ENCODE data around the gene CABLES2.

The CABLES2 gene

GRCh38 chr20:62433658-62434497, 26.8 kb upstream of the CABLES2 start:
- H3K4me3 ChIP-seq (ENCODE audit: low read depth, low read length) = no peak overlapping the region
- TF ChIP-seq, protein P1, sequence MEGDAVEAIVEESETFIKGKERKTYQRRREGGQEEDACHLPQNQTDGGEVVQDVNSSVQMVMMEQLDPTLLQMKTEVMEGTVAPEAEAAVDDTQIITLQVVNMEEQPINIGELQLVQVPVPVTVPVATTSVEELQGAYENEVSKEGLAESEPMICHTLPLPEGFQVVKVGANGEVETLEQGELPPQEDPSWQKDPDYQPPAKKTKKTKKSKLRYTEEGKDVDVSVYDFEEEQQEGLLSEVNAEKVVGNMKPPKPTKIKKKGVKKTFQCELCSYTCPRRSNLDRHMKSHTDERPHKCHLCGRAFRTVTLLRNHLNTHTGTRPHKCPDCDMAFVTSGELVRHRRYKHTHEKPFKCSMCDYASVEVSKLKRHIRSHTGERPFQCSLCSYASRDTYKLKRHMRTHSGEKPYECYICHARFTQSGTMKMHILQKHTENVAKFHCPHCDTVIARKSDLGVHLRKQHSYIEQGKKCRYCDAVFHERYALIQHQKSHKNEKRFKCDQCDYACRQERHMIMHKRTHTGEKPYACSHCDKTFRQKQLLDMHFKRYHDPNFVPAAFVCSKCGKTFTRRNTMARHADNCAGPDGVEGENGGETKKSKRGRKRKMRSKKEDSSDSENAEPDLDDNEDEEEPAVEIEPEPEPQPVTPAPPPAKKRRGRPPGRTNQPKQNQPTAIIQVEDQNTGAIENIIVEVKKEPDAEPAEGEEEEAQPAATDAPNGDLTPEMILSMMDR (IDR thresholded peaks at IDR 0.05; ENCODE audit: low read depth, low read length, missing control alignments) = no peak
- no peak for DNase-seq (ENCODE audit: low read depth)

- DNase-seq (ENCODE audit: low read depth) = no peak
- H3K4me3 ChIP-seq (ENCODE audit: low read depth, low read length) = no peak overlapping the region
Measured at GRCh38 chr20:62430866-62431447, 23.9 kb upstream of the CABLES2 start.

DNA sequence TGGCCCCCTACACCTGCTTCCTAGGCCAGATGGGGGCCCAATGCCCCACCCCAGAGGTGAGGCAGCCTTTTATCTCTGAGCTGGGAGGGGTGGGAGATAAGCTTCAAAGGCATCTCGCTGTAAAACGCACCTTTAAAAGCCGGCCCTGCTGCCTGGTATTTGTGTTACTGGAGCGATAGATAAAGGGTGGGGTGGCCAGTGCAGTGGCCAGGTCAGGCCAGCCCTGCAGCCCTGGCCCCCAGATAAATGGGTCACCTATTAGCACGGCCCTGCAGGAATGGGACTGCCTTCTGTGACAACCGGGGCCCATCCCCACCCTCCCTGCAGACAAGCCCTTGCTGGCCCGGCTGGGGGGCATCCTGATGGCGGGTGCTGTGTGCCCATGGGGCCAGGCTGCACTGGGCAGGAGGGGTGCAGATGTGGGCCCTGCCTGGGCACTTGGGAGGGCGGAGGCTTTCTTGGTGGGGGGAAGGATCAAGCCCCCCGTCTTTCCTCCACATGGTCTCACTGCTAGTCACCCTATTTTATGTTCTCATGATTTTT, 23.3 kb upstream of the CABLES2 start:
- no peak overlapping the region for H3K4me3 ChIP-seq (ENCODE audit: low read depth, low read length)
- TF ChIP-seq, protein P1 (IDR thresholded peaks at IDR 0.05; ENCODE audit: low read depth, low read length, missing control alignments) = no peak
- no peak for DNase-seq (ENCODE audit: low read depth)

More at GRCh38 chr20:62430866-62431447, 23.9 kb upstream of the CABLES2 start:
- TF ChIP-seq, protein P1 (IDR thresholded peaks at IDR 0.05; ENCODE audit: low read depth, low read length, missing control alignments) = no peak

DNA sequence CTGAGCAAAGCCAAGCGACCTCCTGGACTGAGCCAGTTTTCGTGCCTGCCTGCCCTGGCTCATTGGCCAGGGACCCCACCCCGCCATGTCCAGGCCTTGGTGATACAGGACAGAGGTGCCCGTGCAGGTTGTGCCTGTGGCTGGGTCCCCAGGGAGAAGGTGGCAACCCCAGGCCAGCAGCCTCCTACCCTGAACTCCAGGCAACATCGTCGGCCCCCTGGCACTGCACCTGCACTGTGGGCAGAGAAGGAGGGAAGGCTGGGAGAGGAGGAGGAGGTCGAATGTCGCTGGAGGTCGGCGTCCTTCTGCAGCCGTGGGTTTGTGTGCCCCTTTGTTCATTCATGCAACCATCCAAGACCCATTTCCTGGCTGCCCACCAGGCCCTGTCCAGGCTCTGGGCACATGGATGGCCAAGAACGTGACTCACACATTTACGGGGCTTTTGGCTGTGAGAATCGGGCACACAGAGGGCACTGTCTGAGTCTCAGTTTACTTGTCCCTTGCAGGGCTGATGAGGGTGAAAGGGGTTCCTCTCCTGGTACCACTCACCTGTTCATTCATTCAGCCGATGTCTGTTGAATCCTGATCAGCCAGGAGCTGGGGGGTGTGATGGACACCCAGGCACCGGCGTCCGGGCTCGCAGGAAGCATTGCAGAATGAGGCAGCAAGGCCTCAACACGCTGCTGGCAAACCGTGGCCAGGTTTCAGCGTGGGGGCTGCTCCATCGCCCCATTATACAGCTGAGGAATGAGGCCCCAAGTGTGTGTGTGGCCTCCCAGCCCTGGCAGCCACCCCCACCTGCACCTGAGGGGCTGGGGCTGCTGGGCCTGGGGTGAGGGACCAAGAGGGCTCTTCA, 22.6 kb upstream of the CABLES2 start:
- no peak for DNase-seq (ENCODE audit: low read depth)
- no peak overlapping the region for H3K4me3 ChIP-seq (ENCODE audit: low read depth, low read length)
- TF ChIP-seq, protein P1 (IDR thresholded peaks at IDR 0.05; ENCODE audit: low read depth, low read length, missing control alignments) = no peak

DNA sequence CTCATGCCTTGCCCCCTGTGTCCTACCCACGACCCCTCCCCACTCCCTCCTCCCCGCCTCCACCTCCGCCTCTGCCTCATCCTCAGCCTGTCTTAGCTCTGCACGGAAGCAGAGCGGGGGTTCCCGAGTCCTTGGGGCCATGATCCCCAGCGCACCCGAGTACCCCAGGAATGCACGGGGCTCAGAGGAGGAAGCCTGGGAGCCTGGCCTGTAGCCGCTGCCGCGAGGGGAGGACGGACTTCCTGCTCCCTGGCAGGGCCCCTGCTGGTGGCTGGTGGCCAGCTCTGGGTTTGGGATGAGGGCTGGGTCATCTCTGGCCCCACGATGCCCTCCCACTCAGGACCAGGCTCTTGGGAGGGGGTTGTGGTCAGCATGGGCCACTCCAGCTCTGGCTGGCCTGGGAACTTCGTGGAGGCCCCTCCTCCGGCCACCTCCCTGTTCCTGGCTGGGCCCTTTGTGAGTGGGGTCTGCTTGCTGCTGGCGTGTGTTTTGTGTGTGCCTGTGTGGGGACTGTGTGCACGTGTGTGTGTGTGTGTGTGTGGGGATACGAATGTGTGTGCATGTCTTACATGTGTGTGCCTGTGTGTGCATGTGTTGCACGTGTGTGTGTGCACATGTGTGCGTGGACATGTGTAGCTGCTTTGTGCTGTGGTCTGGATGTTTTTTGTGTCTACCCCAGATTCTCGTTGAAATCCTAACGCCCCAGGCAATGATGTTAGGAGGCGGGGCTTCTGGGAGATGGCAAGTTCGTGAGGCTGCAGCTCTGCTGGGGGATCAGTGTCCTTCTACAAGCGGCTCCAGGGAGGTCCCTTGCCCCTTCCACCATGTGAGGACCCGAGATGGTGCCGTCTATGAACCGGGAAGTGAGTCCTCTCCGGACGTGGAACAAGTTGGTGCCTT, 21.6 kb upstream of the CABLES2 start:
- TF ChIP-seq, protein P1 (IDR thresholded peaks at IDR 0.05; ENCODE audit: low read depth, low read length, missing control alignments) = no peak
- DNase-seq (ENCODE audit: low read depth) = no peak
- no peak overlapping the region for H3K4me3 ChIP-seq (ENCODE audit: low read depth, low read length)

DNA sequence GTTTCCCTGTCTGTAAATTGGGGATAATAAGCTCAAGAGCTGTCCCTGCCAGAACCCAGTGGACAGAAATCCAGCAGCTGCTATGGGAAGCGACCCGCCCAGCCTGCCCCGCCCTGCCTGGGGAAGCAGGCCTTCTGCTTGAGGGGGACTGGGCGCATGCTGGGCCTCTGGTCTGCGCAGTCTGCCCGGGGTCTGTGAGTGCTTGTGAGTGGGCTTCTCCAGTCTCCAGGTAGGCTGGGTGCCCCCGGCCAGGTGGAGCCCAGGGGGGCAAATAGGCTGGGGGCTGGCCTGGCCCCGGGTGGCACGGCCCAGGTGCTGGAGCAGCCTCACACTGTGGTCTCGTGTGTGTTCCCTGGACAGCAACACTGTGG, 20.9 kb upstream of the CABLES2 start:
- no peak overlapping the region for H3K4me3 ChIP-seq (ENCODE audit: low read depth, low read length)
- no peak for DNase-seq (ENCODE audit: low read depth)
- TF ChIP-seq, protein P1 (IDR thresholded peaks at IDR 0.05; ENCODE audit: low read depth, low read length, missing control alignments) = no peak
